Tibial artery (tissue), 4 donors: ENCODE data around the gene PPP6R3.
"Not testable (repeated sequence)": the region's sequence is repeated elsewhere in the genome, so short reads cannot be mapped to it uniquely, and the experiment has no call there.

Experiments used
- DNase-seq, 2 donors: peaks; one replicate each; pipeline ENCODE4 v3.0.0-alpha.2; 2019
- H3K27ac ChIP-seq, 2 donors: fragments of 200-600 bp; sonication (generic) in 1 of 2; 1 replicate in 1 of 2; 2 replicates in 1 of 2; pipeline ENCODE4 v1.5.1; 2018 to 2019; ENCODE audit warnings: mild to moderate bottlenecking in 1 of 2
- H3K27me3 ChIP-seq, 2 donors: fragments of 200-600 bp; sonication (generic) in 1 of 2; one replicate each; pipeline versions ENCODE4 v1.5.1 to v1.6.0; 2016 to 2019
- H3K36me3 ChIP-seq, 3 donors: fragments of 200-600 bp; sonication (generic) in 2 of 3; one replicate each; pipeline ENCODE4 v1.5.1; 2016 to 2019; ENCODE audit warnings: mild to moderate bottlenecking in 2 of 3
- H3K4me1 ChIP-seq, 4 donors: fragments of 200-600 bp; sonication (generic) in 2 of 4; 1 replicate in 3 of 4; 2 replicates in 1 of 4; pipeline ENCODE4 v1.5.1; 2016 to 2019
- H3K4me3 ChIP-seq, 2 donors: fragments of 200-600 bp; sonication (generic) in 1 of 2; 1 replicate in 1 of 2; 2 replicates in 1 of 2; pipeline ENCODE4 v1.5.1; 2018 to 2019; ENCODE audit warnings: mild to moderate bottlenecking in 2 of 2
- H3K9me3 ChIP-seq, 3 donors: fragments of 200-600 bp; sonication (generic) in 1 of 3; one replicate each; pipeline ENCODE4 v1.5.1; 2016 to 2019
- CTCF ChIP-seq, 2 experiments: fragments of 200-600 bp in 1 of 2; fragments of 450-650 bp in 1 of 2; IDR thresholded peaks; one replicate each; pipeline ENCODE4 v1.5.1; 2017 to 2019; ENCODE audit warnings: antibody characterized with exemption in 2 of 2, mild to moderate bottlenecking in 1 of 2, moderate library complexity in 1 of 2
- intact Hi-C: fragments of 100-400 bp; cut with DNase I; formaldehyde crosslinking; loops from one replicate; pipeline ENCODE4 v1.15.0; 2023; ENCODE audit warnings: low total_unique reads

The PPP6R3 gene

GRCh38 chr11:68538025-68538424, 77.5 kb downstream of the PPP6R3 start:
- no peak for TF ChIP-seq CTCF (IDR thresholded peaks at IDR 0.05)
- H3K27me3 ChIP-seq: no peaks in the 10 kb centered on the region
- no peak overlapping the region for H3K4me3 ChIP-seq
- H3K36me3 ChIP-seq: peaks cover 14 to 53% (median 21%) of the 10 kb centered on the region in 3 donors
- DNase-seq: no peak
- no peak overlapping the region for H3K27ac ChIP-seq
- intact Hi-C loops: no loop called here
- H3K4me1 ChIP-seq: peaks cover 0 to 45% (median 17%) of the 10 kb centered on the region in 4 donors
- no peaks in the 10 kb centered on the region for H3K9me3 ChIP-seq

- no peak for DNase-seq
- Histone ChIP-seq H3K4me1 (peaks cover 0 to 45% (median 20%) of the 10 kb centered on the region in 4 donors), H3K36me3 (peaks cover 14 to 62% (median 28%) of the 10 kb centered on the region in 3 donors), H3K27me3 (no peaks in the 10 kb centered on the region), H3K9me3 (no peaks in the 10 kb centered on the region), H3K27ac (no peak overlapping the region), H3K4me3 (no peak overlapping the region)
- no peak for TF ChIP-seq CTCF (IDR thresholded peaks at IDR 0.05)
- intact Hi-C loops: no loop called here
Observed at GRCh38 chr11:68539395-68539794, 78.8 kb downstream of the PPP6R3 start.

- H3K4me3 ChIP-seq, H3K9me3 ChIP-seq, DNase-seq, intact Hi-C loops, H3K27me3 ChIP-seq, H3K27ac ChIP-seq: not testable (repeated sequence)
- Histone ChIP-seq H3K4me1 (peaks cover 0 to 37% (median 16%) of the 10 kb centered on the region in 4 donors), H3K36me3 (peaks cover 19 to 62% (median 28%) of the 10 kb centered on the region in 3 donors)
Observed at GRCh38 chr11:68540504-68540903, 80.0 kb downstream of the PPP6R3 start.

- no peak for TF ChIP-seq CTCF (IDR thresholded peaks at IDR 0.05)
- peaks cover 0 to 35% (median 17%) of the 10 kb centered on the region in 4 donors for H3K4me1 ChIP-seq
- peaks cover 19 to 64% (median 28%) of the 10 kb centered on the region in 3 donors for H3K36me3 ChIP-seq
Observed at GRCh38 chr11:68541116-68541515, 80.6 kb downstream of the PPP6R3 start.

GRCh38 chr11:68541991-68542390, 81.4 kb downstream of the PPP6R3 start:
- TF ChIP-seq CTCF (IDR thresholded peaks at IDR 0.05): no peak
- Histone ChIP-seq H3K9me3 (no peaks in the 10 kb centered on the region), H3K4me1 (peaks cover 0 to 34% (median 17%) of the 10 kb centered on the region in 4 donors), H3K27me3 (no peaks in the 10 kb centered on the region), H3K27ac (no peak overlapping the region), H3K36me3 (peaks cover 19 to 71% (median 32%) of the 10 kb centered on the region in 3 donors), H3K4me3 (no peak overlapping the region)
- intact Hi-C loops: no loop called here
- no peak for DNase-seq

More at GRCh38 chr11:68541116-68541515, 80.6 kb downstream of the PPP6R3 start:
- H3K27me3 ChIP-seq: no peaks in the 10 kb centered on the region
- no peaks in the 10 kb centered on the region for H3K9me3 ChIP-seq
- H3K4me3 ChIP-seq: no peak overlapping the region
- intact Hi-C loops: no loop called here
- no peak overlapping the region for H3K27ac ChIP-seq
- DNase-seq: no peak

- no peak for DNase-seq
- intact Hi-C loops: no loop called here
- H3K4me1 ChIP-seq: peaks cover 0 to 36% (median 18%) of the 10 kb centered on the region in 4 donors
- no peak overlapping the region for H3K4me3 ChIP-seq
- H3K36me3 ChIP-seq: peaks cover 19 to 71% (median 32%) of the 10 kb centered on the region in 3 donors
- H3K27me3 ChIP-seq: no peaks in the 10 kb centered on the region
- no peak overlapping the region for H3K27ac ChIP-seq
- TF ChIP-seq CTCF (IDR thresholded peaks at IDR 0.05): no peak
- no peaks in the 10 kb centered on the region for H3K9me3 ChIP-seq
Observed at GRCh38 chr11:68542617-68543016, 82.1 kb downstream of the PPP6R3 start.
